BJ (cell line): ENCODE data around the gene UBE4A. TPM values are rescaled to one million over a fixed set of nuclear protein-coding genes. Genes with fewer than 3 reads are reported as not detected.

Source experiments
- CTCF ChIA-PET: fragments of 350-600 bp; formaldehyde crosslinking; extraction: SDS; loops from one replicate; lab custom pipeline; 2021; ENCODE audit warnings: antibody characterized with exemption, inconsistent platforms; lab: Yijun Ruan, JAX
- POLR2A ChIA-PET: fragments of 300-600 bp; sonication (Branson Sonifier 250); formaldehyde crosslinking; extraction: SDS; loops from one replicate; lab custom pipeline; 2021; ENCODE audit warnings: antibody characterized with exemption; lab: Charles Lee
- DNase-seq: peaks from one replicate; pipeline ENCODE4 v3.0.0-alpha.2; 2011; ENCODE audit warnings: low read depth
- H3K27me3 ChIP-seq: 2 replicates; pipeline ENCODE4 v1.6.0; 2011; ENCODE audit warnings: low read length; ENCODE audit not compliant: control insufficient read depth, insufficient read depth
- H3K36me3 ChIP-seq: 2 replicates; pipeline ENCODE4 v1.5.1; 2011; ENCODE audit warnings: low read length; ENCODE audit not compliant: control insufficient read depth, insufficient read depth
- H3K4me3 ChIP-seq: 2 replicates; pipeline ENCODE4 v1.5.1; 2011; ENCODE audit warnings: low read depth, mild to moderate bottlenecking, control low read depth, low read length
- CTCF ChIP-seq: IDR thresholded peaks from 2 replicates; pipeline ENCODE4 v1.5.1; 2011; ENCODE audit warnings: low read depth, mild to moderate bottlenecking, control low read depth, inconsistent platforms, low read length, moderate library complexity; ENCODE audit not compliant: insufficient read depth
- polyA minus RNA-seq: library from RNA; depleted of rRNA, polyadenylated mRNA; stranded (reverse); fragments of >200 nt; gene quantifications from 2 replicates; pipeline ENCODE4 v1.2.3, GENCODE V29; 2011; rRNA and poly(A)+ RNA removed
- polyA plus RNA-seq: library from polyadenylated mRNA; depleted of rRNA; stranded (reverse); fragments of >200 nt; gene quantifications from 2 replicates; pipeline ENCODE4 v1.2.3, GENCODE V29; 2011; rRNA removed

Gene UBE4A
- polyA plus RNA-seq = 15.9 and 24.7 TPM in 2 replicates
- 28.0 and 34.5 TPM in 2 replicates for polyA minus RNA-seq

- DNase-seq = peak; percentile 21
- Histone ChIP-seq H3K27me3 (no peaks in the 10 kb centered on the region), H3K36me3 (no peaks in the 10 kb centered on the region; the same call in 1 of the 2 replicates), H3K4me3 (peak within 1 kb of the TSS; percentile 73)
- ChIA-PET POLR2A (no interaction called here), CTCF (no interaction called here)
- no peak for TF ChIP-seq CTCF
Observed at GRCh38 chr11:118359295-118359958, at the start of gene UBE4A. TSS of gene UBE4A (plus strand) at chr11:118359600. CDS start at chr11:118365081, 5,481 bp downstream.

GRCh38 chr11:118310271-118310670 lies 49.1 kb upstream of the UBE4A start:
- Histone ChIP-seq H3K4me3 (no peak overlapping the region), H3K27me3 (peaks cover 7% of the 10 kb centered on the region), H3K36me3 (no peaks in the 10 kb centered on the region)
- ChIA-PET POLR2A (no interaction called here), CTCF (no interaction called here)
- DNase-seq = no peak
- TF ChIP-seq CTCF = no peak

GRCh38 chr11:118310781-118311485 lies 48.5 kb upstream of the UBE4A start:
- ChIA-PET POLR2A (interaction anchor here (0.5 kb wide), 1 partner anchor 27 kb away, joined by 4 read pairs; no protein-coding TSS in a partner anchor), CTCF (interaction anchor here (1.0 kb wide), 1 partner anchor 11 kb away, joined by 4 read pairs; no protein-coding TSS in a partner anchor)
- DNase-seq = no peak
- no peak for TF ChIP-seq CTCF
- no peaks in the 10 kb centered on the region for H3K36me3 ChIP-seq
- no peak overlapping the region for H3K4me3 ChIP-seq
- H3K27me3 ChIP-seq = peaks cover 9% of the 10 kb centered on the region

GRCh38 chr11:118311518-118311917 lies 47.9 kb upstream of the UBE4A start:
- Histone ChIP-seq H3K27me3 (peaks cover 9% of the 10 kb centered on the region), H3K36me3 (no peaks in the 10 kb centered on the region), H3K4me3 (no peak overlapping the region)
- ChIA-PET POLR2A (interaction anchor here (0.5 kb wide), 1 partner anchor 26 kb away, joined by 4 read pairs; no protein-coding TSS in a partner anchor), CTCF (interaction anchor here (1.0 kb wide), 1 partner anchor 12 kb away, joined by 4 read pairs; no protein-coding TSS in a partner anchor)
- DNase-seq = no peak
- no peak for TF ChIP-seq CTCF

- H3K27me3 ChIP-seq = peaks cover 9% of the 10 kb centered on the region
- no peak for TF ChIP-seq CTCF
- no peak for DNase-seq
- no peaks in the 10 kb centered on the region for H3K36me3 ChIP-seq
- ChIA-PET CTCF (interaction anchor here (1.0 kb wide), 1 partner anchor 23 kb away, joined by 3 read pairs; no protein-coding TSS in a partner anchor), POLR2A (no interaction called here)
- H3K4me3 ChIP-seq = no peak overlapping the region
Observed at GRCh38 chr11:118312328-118312727, 47.1 kb upstream of the UBE4A start.
